H1 (cell line): ENCODE measurements around the gene FOXO1. TPM values are rescaled to one million over a fixed set of nuclear protein-coding genes. Genes with fewer than 3 reads are reported as not detected.

Experiments used
- CTCF ChIA-PET: fragments of 300-600 bp; sonication (Branson Sonifier 250); formaldehyde crosslinking; loops from one replicate; lab custom pipeline; 2021; ENCODE audit not compliant: partially characterized antibody; lab: Charles Lee
- POLR2A ChIA-PET: fragments of 300-600 bp; sonication (Branson Sonifier 250); formaldehyde crosslinking; loops from one replicate; lab custom pipeline; 2021; ENCODE audit warnings: inconsistent platforms; ENCODE audit not compliant: partially characterized antibody; lab: Charles Lee
- DNase-seq, 2 experiments: peaks; one replicate each; pipeline versions ENCODE4 v3.0.0 to v3.0.0-alpha.2; 2010 to 2022; ENCODE audit warnings: low spot score in 2 of 2, low read depth in 1 of 2, mixed read lengths in 1 of 2
- FAIRE-seq: peaks from 2 replicates; lab custom pipeline; 2011; peaks lifted over from hg19 to GRCh38; lab: Jason Lieb, UNC
- H2AFZ ChIP-seq: 2 replicates; pipeline ENCODE4 v1.8.1; 2012; ENCODE audit warnings: low read length, inconsistent platforms
- H2AK5ac ChIP-seq: 2 replicates; pipeline ENCODE4 v1.6.1; 2013; ENCODE audit warnings: low read depth, low read length
- H2BK120ac ChIP-seq: replicated peaks from 2 replicates; pipeline ENCODE3; 2013; ENCODE audit warnings: low read depth, low read length, inconsistent platforms
- H2BK12ac ChIP-seq: 2 replicates; pipeline ENCODE4 v1.6.1; 2013; ENCODE audit warnings: low read depth, low read length
- H2BK15ac ChIP-seq: 2 replicates; pipeline ENCODE4 v1.6.1; 2013; ENCODE audit warnings: low read length
- H2BK20ac ChIP-seq: 2 replicates; pipeline ENCODE4 v1.6.1; 2013; ENCODE audit warnings: low read length
- H2BK5ac ChIP-seq: 2 replicates; pipeline ENCODE4 v1.6.1; 2013; ENCODE audit warnings: low read depth, low read length
- H3K14ac ChIP-seq: 2 replicates; pipeline ENCODE4 v1.6.1; 2013; ENCODE audit warnings: inconsistent platforms; ENCODE audit not compliant: insufficient read length
- H3K18ac ChIP-seq: 2 replicates; pipeline ENCODE4 v1.6.1; 2013; ENCODE audit warnings: low read length; ENCODE audit errors: extremely low read depth
- H3K23ac ChIP-seq: 2 replicates; pipeline ENCODE4 v1.6.1; 2013; ENCODE audit warnings: inconsistent platforms; ENCODE audit not compliant: insufficient read length
- H3K23me2 ChIP-seq: 2 replicates; pipeline ENCODE4 v1.6.1; 2013; ENCODE audit warnings: low read depth, low read length
- H3K27ac ChIP-seq: 2 replicates; pipeline ENCODE4 v1.6.1; 2011; ENCODE audit warnings: low read depth, low read length, inconsistent platforms
- H3K27me3 ChIP-seq, 4 experiments: replicated peaks in 1 of 4; 1 replicate in 1 of 4; 2 replicates in 3 of 4; pipeline versions ENCODE4 v1.6.1 to v1.8.1; 2011 to 2013; ENCODE audit warnings: low read length in 3 of 4, mild to moderate bottlenecking in 3 of 4, inconsistent platforms in 2 of 4, mixed read lengths in 2 of 4, moderate library complexity in 1 of 4; ENCODE audit not compliant: control insufficient read depth in 3 of 4, insufficient read depth in 3 of 4; ENCODE audit errors: extremely low read depth in 1 of 4
- H3K36me3 ChIP-seq, 4 experiments: 2 replicates each; pipeline versions ENCODE4 v1.6.1 to v1.8.1; 2011 to 2013; ENCODE audit warnings: mild to moderate bottlenecking in 4 of 4, low read length in 3 of 4, moderate library complexity in 2 of 4, control low read depth in 1 of 4, inconsistent platforms in 1 of 4; ENCODE audit not compliant: insufficient read depth in 4 of 4, control insufficient read depth in 2 of 4
- H3K4ac ChIP-seq: replicated peaks from 2 replicates; pipeline ENCODE3; 2013; ENCODE audit warnings: low read length, low read depth, mixed read lengths, inconsistent platforms; ENCODE audit not compliant: insufficient read length
- H3K4me1 ChIP-seq, 4 experiments: replicated peaks in 1 of 4; 1 replicate in 1 of 4; 2 replicates in 3 of 4; pipeline versions ENCODE4 v1.6.1 to v1.8.1; 2011 to 2013; ENCODE audit warnings: low read length in 3 of 4, inconsistent platforms in 2 of 4, mixed read lengths in 1 of 4; ENCODE audit not compliant: insufficient read depth in 4 of 4, control insufficient read depth in 3 of 4
- H3K4me2 ChIP-seq, 2 experiments: 2 replicates each; pipeline versions ENCODE4 v1.6.1 to v1.8.1; 2011 to 2013; ENCODE audit warnings: low read depth in 2 of 2, low read length in 2 of 2, control low read depth in 1 of 2, inconsistent platforms in 1 of 2, mild to moderate bottlenecking in 1 of 2; ENCODE audit not compliant: insufficient read depth in 1 of 2
- H3K4me3 ChIP-seq, 4 experiments: fragments of 200-600, 300-600 bp in 1 of 4; sonication (generic), shearing (Covaris generic), sonication (Bioruptor Twin) in 1 of 4; 2 replicates each; pipeline versions ENCODE4 v1.5.1 to v1.8.1; 2011 to 2016; ENCODE audit warnings: low read length in 4 of 4, low read depth in 3 of 4, control low read depth in 2 of 4, inconsistent platforms in 2 of 4, mild to moderate bottlenecking in 2 of 4, mixed read lengths in 1 of 4, moderate library complexity in 1 of 4; ENCODE audit not compliant: insufficient read depth in 2 of 4; ENCODE audit errors: extremely low read depth in 1 of 4
- H3K56ac ChIP-seq: replicated peaks from 2 replicates; pipeline ENCODE3; 2013; ENCODE audit warnings: low read depth, mild to moderate bottlenecking, mixed read lengths, low read length, inconsistent platforms; ENCODE audit not compliant: insufficient read length
- H3K79me1 ChIP-seq: 2 replicates; pipeline ENCODE4 v1.6.1; 2013; ENCODE audit warnings: low read depth, low read length, control low read depth
- H3K79me2 ChIP-seq, 2 experiments: 2 replicates each; pipeline versions ENCODE4 v1.6.1 to v1.8.1; 2012 to 2013; ENCODE audit warnings: low read length in 2 of 2, mild to moderate bottlenecking in 2 of 2, inconsistent platforms in 1 of 2; ENCODE audit not compliant: insufficient read depth in 2 of 2, control insufficient read depth in 1 of 2
- H3K9ac ChIP-seq, 4 experiments: replicated peaks in 1 of 4; 1 replicate in 1 of 4; 2 replicates in 3 of 4; pipeline versions ENCODE4 v1.6.1 to v1.8.1; 2011 to 2013; ENCODE audit warnings: low read depth in 3 of 4, low read length in 3 of 4, control low read depth in 2 of 4, mild to moderate bottlenecking in 2 of 4, moderate library complexity in 2 of 4, inconsistent platforms in 1 of 4; ENCODE audit errors: extremely low read depth in 1 of 4
- H3K9me3 ChIP-seq, 2 experiments: 2 replicates each; pipeline versions ENCODE4 v1.6.1 to v1.8.1; 2012 to 2013; ENCODE audit warnings: mild to moderate bottlenecking in 2 of 2, moderate library complexity in 2 of 2, control low read depth in 1 of 2, inconsistent platforms in 1 of 2, low read depth in 1 of 2, low read length in 1 of 2, mixed read lengths in 1 of 2; ENCODE audit not compliant: insufficient read depth in 2 of 2
- H4K20me1 ChIP-seq, 2 experiments: replicated peaks in 1 of 2; 2 replicates each; pipeline versions ENCODE3 to v1.8.1; 2011 to 2013; ENCODE audit warnings: inconsistent platforms in 2 of 2, low read length in 2 of 2, mild to moderate bottlenecking in 1 of 2; ENCODE audit not compliant: insufficient read depth in 2 of 2, control insufficient read depth in 1 of 2
- H4K5ac ChIP-seq: 2 replicates; pipeline ENCODE4 v1.6.1; 2013; ENCODE audit warnings: low read length, low read depth, mixed read lengths, inconsistent platforms; ENCODE audit not compliant: insufficient read length
- H4K8ac ChIP-seq: 2 replicates; pipeline ENCODE4 v1.8.0; 2013; ENCODE audit warnings: mild to moderate bottlenecking, moderate library complexity, low read length, inconsistent platforms; ENCODE audit not compliant: insufficient read depth; ENCODE audit errors: extremely low read depth
- H4K91ac ChIP-seq: replicated peaks from 2 replicates; pipeline ENCODE3; 2013; ENCODE audit warnings: low read length, mixed read lengths, inconsistent platforms; ENCODE audit not compliant: insufficient read length
- CHD1 ChIP-seq: IDR thresholded peaks from 2 replicates; pipeline ENCODE4 v1.6.1; 2012; ENCODE audit warnings: low read depth, low read length, improper control_type of control experiment
- CTCF ChIP-seq, 3 experiments: IDR thresholded peaks; 1 replicate in 2 of 3; 2 replicates in 1 of 3; pipeline versions ENCODE4 v1.5.1 to v1.6.1; 2011; ENCODE audit warnings: low read length in 3 of 3, mild to moderate bottlenecking in 3 of 3, inconsistent platforms in 2 of 3, low read depth in 1 of 3, moderate library complexity in 1 of 3; ENCODE audit not compliant: insufficient read depth in 1 of 3; ENCODE audit errors: control extremely low read depth in 1 of 3
- HDAC2 ChIP-seq, 2 experiments: fragments of 300-600 bp in 1 of 2; sonication (generic) in 1 of 2; IDR thresholded peaks; 2 replicates each; pipeline ENCODE4 v1.6.1; 2011 to 2012; ENCODE audit warnings: low read depth in 2 of 2, low read length in 2 of 2, mild to moderate bottlenecking in 2 of 2, moderate library complexity in 2 of 2, borderline replicate concordance in 1 of 2, inconsistent platforms in 1 of 2
- HDAC6 ChIP-seq: IDR thresholded peaks from one replicate; pipeline ENCODE4 v1.7.1; 2012; ENCODE audit warnings: low read depth, mild to moderate bottlenecking, inconsistent platforms, low read length, moderate library complexity
- JUND ChIP-seq: IDR thresholded peaks from 2 replicates; pipeline ENCODE4 v1.6.1; 2011; ENCODE audit warnings: mild to moderate bottlenecking, improper control_type of control experiment, low read length
- KDM5A ChIP-seq: fragments of 200-600 bp; IDR thresholded peaks from 2 replicates; pipeline ENCODE4 v1.7.1; 2012; ENCODE audit warnings: mild to moderate bottlenecking, low read length, inconsistent platforms, mixed read lengths
- NRF1 ChIP-seq: IDR thresholded peaks from 2 replicates; pipeline ENCODE4 v1.6.1; 2011; ENCODE audit warnings: mild to moderate bottlenecking, low read depth, low read length, improper control_type of control experiment
- SIRT6 ChIP-seq: IDR thresholded peaks from one replicate; pipeline ENCODE4 v1.7.1; 2012; ENCODE audit warnings: low read length, inconsistent platforms
- SP1 ChIP-seq: IDR thresholded peaks from 2 replicates; pipeline ENCODE4 v1.6.1; 2011; ENCODE audit warnings: low read depth, low read length
- SP4 ChIP-seq: IDR thresholded peaks from 2 replicates; pipeline ENCODE4 v1.6.1; 2012; ENCODE audit warnings: low read length, inconsistent platforms
- SRF ChIP-seq: IDR thresholded peaks from 2 replicates; pipeline ENCODE4 v1.6.1; 2011; ENCODE audit warnings: mild to moderate bottlenecking, low read depth, low read length, moderate library complexity
- TCF12 ChIP-seq: IDR thresholded peaks from 2 replicates; pipeline ENCODE4 v1.6.1; 2011; ENCODE audit warnings: low read depth, mild to moderate bottlenecking, low read length
- ZNF274 ChIP-seq: IDR thresholded peaks from 2 replicates; pipeline ENCODE4 v1.7.0; 2012; ENCODE audit warnings: low read length, borderline replicate concordance; ENCODE audit errors: extremely low read depth
- WGBS, 2 experiments: shearing (Covaris generic) in 1 of 2; methylation state at CpG; one replicate each; pipeline versions ENCODE4 v1.1.6 to v1.1.7; 2013 to 2015; ENCODE audit warnings: low lambda C conversion rate in 2 of 2, mixed read lengths in 2 of 2, inconsistent platforms in 1 of 2, low coverage in 1 of 2, missing lambda C conversion rate in 1 of 2; ENCODE audit not compliant: insufficient replicate concordance in 2 of 2, insufficient coverage in 1 of 2, insufficient read length in 1 of 2; ENCODE audit errors: extremely low coverage in 1 of 2, missing lambda C conversion rate in 1 of 2; 5-methylcytosine and 5-hydroxymethylcytosine counted together
- polyA plus RNA-seq, 7 experiments: library from polyadenylated mRNA; depleted of rRNA in 3 of 7; stranded (reverse) in 5 of 7; unstranded in 2 of 7; fragments of >200 nt in 5 of 7; fragments of 200-250 nt in 2 of 7; gene quantifications; 1 replicate in 5 of 7; 2 replicates in 1 of 7; 4 replicates in 1 of 7; pipeline versions ENCODE4 v1.2.1 to v1.2.3, GENCODE V29; 2011 to 2013; ENCODE audit warnings: missing spikeins in 2 of 7, mixed read lengths in 2 of 7
- total RNA-seq: library from RNA; stranded (reverse); fragmentation: NEBNext Ultra II Directional; extraction: Animal tissue kit (Norgen Biotek cat#: 25700); gene quantifications from 2 replicates; pipeline ENCODE4 v1.2.1, GENCODE V29; 2021

FOXO1 gene
- total and polyA plus RNA-seq, 2 of the 8 experiments (the other 6 are each of a cell fraction or from before 2014, with no cell fraction given) = 35.3 to 56.9 TPM

GRCh38 chr13:40612041-40612440, 54.4 kb downstream of the FOXO1 start:
- no peak overlapping the region for H3K4me2 ChIP-seq
- peaks cover 38 to 100% of the 10 kb centered on the region in 2 experiments; a peak in 3 of 4 replicates for H3K79me2 ChIP-seq
- no peak overlapping the region for H4K8ac ChIP-seq
- H3K56ac ChIP-seq = no peak overlapping the region
- no peak overlapping the region for H3K4ac ChIP-seq
- no peak overlapping the region for H2BK15ac ChIP-seq
- no peak overlapping the region for H3K14ac ChIP-seq
- H3K27ac ChIP-seq = no peak overlapping the region
- peaks cover 16% of the 10 kb centered on the region for H3K79me1 ChIP-seq
- no peak for DNase-seq
- no peaks in the 10 kb centered on the region for H3K23me2 ChIP-seq
- no peak overlapping the region for H2BK20ac ChIP-seq
- no peak overlapping the region for H2AFZ ChIP-seq
- H3K23ac ChIP-seq = no peak overlapping the region
- H3K9ac ChIP-seq = no peak overlapping the region
- 78% methylated on average over 2 of the region's 2 CpGs; no CpG with 5 or more reads in 1 of the 2 experiments for WGBS, 2 experiments
- H3K36me3 ChIP-seq = 0 out of 8 replicates have a peak, but pooled peaks cover 0 to 5% (median 0%) of the 10 kb centered on the region in 4 experiments
- peaks cover 32 to 38% of the 10 kb centered on the region in 2 experiments for H4K20me1 ChIP-seq
- H3K4me3 ChIP-seq = no peak overlapping the region
- ChIA-PET POLR2A (no interaction called here), CTCF (interaction anchor here (1.5 kb wide), 1 partner anchor 56 kb away, joined by 6 read pairs; no protein-coding TSS in a partner anchor)
- no peak overlapping the region for H2AK5ac ChIP-seq
- no peak overlapping the region for H2BK5ac ChIP-seq
- peaks cover 5 to 28% (median 18%) of the 10 kb centered on the region in 4 experiments; a peak in 6 of 7 replicates for H3K4me1 ChIP-seq
- no peak overlapping the region for H2BK12ac ChIP-seq
- no peaks in the 10 kb centered on the region for H3K27me3 ChIP-seq
- no peak for FAIRE-seq
- H3K9me3 ChIP-seq = no peaks in the 10 kb centered on the region
- no peak overlapping the region for H4K91ac ChIP-seq
- H4K5ac ChIP-seq = no peak overlapping the region
- H3K18ac ChIP-seq = no peak overlapping the region; the same call in 1 of the 2 replicates
- no peak overlapping the region for H2BK120ac ChIP-seq
- TF ChIP-seq ZNF274 (no peak), SRF (no peak), CHD1 (no peak), TCF12 (no peak), HDAC6 (no peak), JUND (no peak), HDAC2 (IDR thresholded peaks at IDR 0.05; ENCODE audit: borderline replicate concordance in 1 of 2, low read depth in 2 of 2, low read length in 2 of 2) (no peak), SIRT6 (no peak), KDM5A (no peak), NRF1 (no peak), SP1 (no peak), CTCF (IDR thresholded peaks at IDR 0.05; ENCODE audit: control extremely low read depth in 1 of 3, insufficient read depth in 1 of 3, low read depth in 1 of 3, low read length in 3 of 3) (no peak), SP4 (no peak)
